ENCODE data around the gene VPS50. TPM values are rescaled to one million over a fixed set of nuclear protein-coding genes. Genes with fewer than 3 reads are reported as not detected.

The VPS50 gene
- 5.6 TPM for polyA plus RNA-seq (2012; ENCODE audit: low read depth, missing spikeins)

GRCh38 chr7:93231799-93232672, at the start of gene VPS50:
TSS of gene VPS50 (plus strand) at chr7:93232366. CDS start at chr7:93232468, 102 bp downstream.
- peak; percentile 49 for DNase-seq (ENCODE audit: insufficient read length, low spot score)
- peak; percentile 63 for TF ChIP-seq POLR2AphosphoS5 (IDR thresholded peaks at IDR 0.05; ENCODE audit: low read depth, low read length)
- peak; percentile 73; the same call in 1 of the 2 replicates for TF ChIP-seq TAF1 (IDR thresholded peaks at IDR 0.05; ENCODE audit: low read depth, low read length)
- no peak for TF ChIP-seq SPI1 (IDR thresholded peaks at IDR 0.05; ENCODE audit: low read depth, low read length)
- no peak for TF ChIP-seq PAX5 (IDR thresholded peaks at IDR 0.05; ENCODE audit: insufficient read depth, low read length, severe bottlenecking)
- TF ChIP-seq POLR2A (IDR thresholded peaks at IDR 0.05; ENCODE audit: low read depth, low read length) = peak; percentile 80
- TF ChIP-seq POU2F2 (IDR thresholded peaks at IDR 0.05; ENCODE audit: low read depth, low read length) = peak; percentile 35; the same call in 1 of the 2 replicates
- peak; percentile 94 for FAIRE-seq

DNA sequence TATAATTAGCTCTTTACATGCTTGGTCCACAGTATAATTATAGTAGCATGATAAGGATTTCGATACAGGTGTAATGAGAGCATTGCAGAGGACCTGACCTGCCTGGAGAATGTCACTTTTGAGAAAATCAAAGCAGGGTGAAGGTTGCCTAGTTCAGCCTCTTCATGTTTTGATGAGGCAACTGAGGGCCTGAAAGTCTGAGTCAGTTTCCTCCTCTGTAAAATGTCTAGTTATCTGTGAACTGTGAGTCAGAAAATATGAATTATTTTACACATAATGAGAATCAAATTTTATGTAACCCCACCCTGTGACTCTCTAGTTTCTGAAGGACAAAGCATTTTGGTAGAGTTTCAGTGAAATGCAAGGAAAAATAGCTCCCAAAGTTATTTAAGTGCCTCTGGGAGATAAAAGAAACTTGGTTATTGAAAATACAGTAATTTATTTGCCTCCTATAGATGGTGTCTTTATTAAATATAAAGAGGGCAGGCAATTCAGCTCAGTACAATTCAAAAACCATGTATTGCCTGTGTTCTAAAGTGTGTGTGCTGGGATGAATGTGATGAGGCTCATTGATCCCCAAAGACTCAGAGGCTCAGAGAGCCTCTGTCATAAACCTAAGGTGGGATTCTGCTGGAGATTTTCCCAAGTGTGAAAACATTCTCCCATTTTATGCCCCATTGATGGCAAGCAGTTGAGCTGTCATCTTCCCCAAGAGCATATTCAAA, 46.7 kb upstream of the VPS50 start:
- DNase-seq (ENCODE audit: insufficient read length, low spot score) (no peak), FAIRE-seq (no peak)
- TF ChIP-seq SPI1 (IDR thresholded peaks at IDR 0.05; ENCODE audit: low read depth, low read length) (no peak), TAF1 (IDR thresholded peaks at IDR 0.05; ENCODE audit: low read depth, low read length) (no peak), PAX5 (IDR thresholded peaks at IDR 0.05; ENCODE audit: insufficient read depth, low read length, severe bottlenecking) (no peak), POU2F2 (IDR thresholded peaks at IDR 0.05; ENCODE audit: low read depth, low read length) (no peak), POLR2A (IDR thresholded peaks at IDR 0.05; ENCODE audit: low read depth, low read length) (no peak), POLR2AphosphoS5 (IDR thresholded peaks at IDR 0.05; ENCODE audit: low read depth, low read length) (no peak)

GRCh38 chr7:93188870-93189634, 43.1 kb upstream of the VPS50 start:
- no peak for DNase-seq (ENCODE audit: insufficient read length, low spot score)
- FAIRE-seq = no peak
- TF ChIP-seq POLR2A (IDR thresholded peaks at IDR 0.05; ENCODE audit: low read depth, low read length) (no peak), SPI1 (IDR thresholded peaks at IDR 0.05; ENCODE audit: low read depth, low read length) (no peak), TAF1 (IDR thresholded peaks at IDR 0.05; ENCODE audit: low read depth, low read length) (no peak), POLR2AphosphoS5 (IDR thresholded peaks at IDR 0.05; ENCODE audit: low read depth, low read length) (no peak), PAX5 (IDR thresholded peaks at IDR 0.05; ENCODE audit: insufficient read depth, low read length, severe bottlenecking) (no peak), POU2F2 (IDR thresholded peaks at IDR 0.05; ENCODE audit: low read depth, low read length) (no peak)

DNA sequence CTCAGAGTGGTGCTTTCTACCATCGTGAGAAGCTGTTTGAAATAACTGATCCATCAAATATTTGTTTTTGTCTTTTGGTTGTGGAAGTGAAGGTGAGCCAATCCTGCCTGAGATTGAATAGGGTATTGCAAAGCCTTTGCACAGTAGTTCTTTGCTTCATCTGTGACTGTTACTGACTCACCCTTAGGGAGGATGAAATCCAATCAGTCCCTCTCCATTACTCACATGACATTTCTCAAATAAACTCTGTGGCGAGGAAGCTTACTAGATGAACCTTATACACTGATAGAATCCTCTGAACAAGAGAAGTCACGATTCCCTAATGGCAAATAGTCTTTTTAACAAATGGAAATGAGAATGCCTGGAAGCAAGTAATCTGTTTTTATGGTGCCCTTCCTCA, 37.8 kb upstream of the VPS50 start:
- no peak for DNase-seq (ENCODE audit: insufficient read length, low spot score)
- FAIRE-seq = no peak
- TF ChIP-seq POU2F2 (IDR thresholded peaks at IDR 0.05; ENCODE audit: low read depth, low read length) (no peak), POLR2AphosphoS5 (IDR thresholded peaks at IDR 0.05; ENCODE audit: low read depth, low read length) (no peak)

DNA sequence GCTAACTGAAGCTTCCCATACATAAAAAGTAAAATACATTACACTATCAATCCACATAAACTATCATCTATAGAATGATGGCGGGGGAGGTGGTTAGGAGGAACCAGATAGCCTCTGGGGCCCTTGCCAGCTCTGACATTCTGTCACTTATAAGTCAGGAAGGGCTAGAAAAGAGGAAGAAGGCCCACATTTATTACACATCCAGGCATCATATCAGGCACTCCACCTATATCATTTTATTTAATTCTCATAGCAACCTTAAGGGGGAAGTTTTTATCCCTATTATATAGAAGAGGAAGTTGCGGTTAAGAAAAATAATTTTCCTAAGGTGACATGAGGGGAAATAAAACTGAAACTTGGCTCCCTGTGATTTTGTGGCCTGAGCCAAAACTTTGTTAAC, 35.8 kb upstream of the VPS50 start:
- FAIRE-seq (no peak), DNase-seq (ENCODE audit: insufficient read length, low spot score) (no peak)

GRCh38 chr7:93198472-93198871, 33.7 kb upstream of the VPS50 start:
- TF ChIP-seq SPI1 (IDR thresholded peaks at IDR 0.05; ENCODE audit: low read depth, low read length) (no peak), PAX5 (IDR thresholded peaks at IDR 0.05; ENCODE audit: insufficient read depth, low read length, severe bottlenecking) (no peak), TAF1 (IDR thresholded peaks at IDR 0.05; ENCODE audit: low read depth, low read length) (no peak), POLR2A (IDR thresholded peaks at IDR 0.05; ENCODE audit: low read depth, low read length) (no peak), POU2F2 (IDR thresholded peaks at IDR 0.05; ENCODE audit: low read depth, low read length) (no peak), POLR2AphosphoS5 (IDR thresholded peaks at IDR 0.05; ENCODE audit: low read depth, low read length) (no peak)
- DNase-seq (ENCODE audit: insufficient read length, low spot score) = no peak
- no peak for FAIRE-seq

More for the DNA sequence above, 35.8 kb upstream of the VPS50 start:
- TF ChIP-seq PAX5 (IDR thresholded peaks at IDR 0.05; ENCODE audit: insufficient read depth, low read length, severe bottlenecking) (no peak), TAF1 (IDR thresholded peaks at IDR 0.05; ENCODE audit: low read depth, low read length) (no peak), POLR2A (IDR thresholded peaks at IDR 0.05; ENCODE audit: low read depth, low read length) (no peak), SPI1 (IDR thresholded peaks at IDR 0.05; ENCODE audit: low read depth, low read length) (no peak), POLR2AphosphoS5 (IDR thresholded peaks at IDR 0.05; ENCODE audit: low read depth, low read length) (no peak), POU2F2 (IDR thresholded peaks at IDR 0.05; ENCODE audit: low read depth, low read length) (no peak)

- FAIRE-seq (no peak), DNase-seq (ENCODE audit: insufficient read length, low spot score) (no peak)
- TF ChIP-seq POLR2AphosphoS5 (IDR thresholded peaks at IDR 0.05; ENCODE audit: low read depth, low read length) (no peak), POU2F2 (IDR thresholded peaks at IDR 0.05; ENCODE audit: low read depth, low read length) (no peak), SPI1 (IDR thresholded peaks at IDR 0.05; ENCODE audit: low read depth, low read length) (no peak), TAF1 (IDR thresholded peaks at IDR 0.05; ENCODE audit: low read depth, low read length) (no peak), PAX5 (IDR thresholded peaks at IDR 0.05; ENCODE audit: insufficient read depth, low read length, severe bottlenecking) (no peak), POLR2A (IDR thresholded peaks at IDR 0.05; ENCODE audit: low read depth, low read length) (no peak)
Measured at GRCh38 chr7:93202594-93203250, 29.4 kb upstream of the VPS50 start.

- DNase-seq (ENCODE audit: insufficient read length, low spot score) (no peak), FAIRE-seq (no peak)
- no peak for TF ChIP-seq SPI1 (IDR thresholded peaks at IDR 0.05; ENCODE audit: low read depth, low read length)
- no peak for TF ChIP-seq TAF1 (IDR thresholded peaks at IDR 0.05; ENCODE audit: low read depth, low read length)
- TF ChIP-seq PAX5 (IDR thresholded peaks at IDR 0.05; ENCODE audit: insufficient read depth, low read length, severe bottlenecking) = no peak
- no peak for TF ChIP-seq POLR2AphosphoS5 (IDR thresholded peaks at IDR 0.05; ENCODE audit: low read depth, low read length)
- no peak for TF ChIP-seq POU2F2 (IDR thresholded peaks at IDR 0.05; ENCODE audit: low read depth, low read length)
- no peak for TF ChIP-seq POLR2A (IDR thresholded peaks at IDR 0.05; ENCODE audit: low read depth, low read length)
Measured at GRCh38 chr7:93203496-93203895, 28.7 kb upstream of the VPS50 start.
